HepG2 (cell line): ENCODE results near the gene TEKT1. TPM values are rescaled to one million over a fixed set of nuclear protein-coding genes. Genes with fewer than 3 reads are reported as not detected.
A peak's percentile ranks its signal among the peaks of the same experiment; 100 is the strongest.

Experiments used
- ATRX ChIP-seq: sonication (generic); formaldehyde crosslinking; IDR thresholded peaks from 2 replicates; pipeline ENCODE4 v1.4.0; 2020; ENCODE audit warnings: missing genetic modification reagents, borderline replicate concordance
- E2F5 ChIP-seq: sonication (generic); formaldehyde crosslinking; conservative IDR thresholded peaks from 2 replicates; pipeline ENCODE4 v1.4.0; 2020; ENCODE audit warnings: missing genetic modification reagents
- EP300 ChIP-seq, 3 experiments: sonication (generic) in 1 of 3; formaldehyde crosslinking in 1 of 3; IDR thresholded peaks; 2 replicates each; pipeline versions ENCODE4 v1.5.1 to v1.6.1; 2011 to 2020; ENCODE audit warnings: low read depth in 2 of 3, low read length in 2 of 3, borderline replicate concordance in 1 of 3, improper control_type of control experiment in 1 of 3, mild to moderate bottlenecking in 1 of 3, missing genetic modification reagents in 1 of 3, moderate library complexity in 1 of 3
- GABPB1 ChIP-seq: IDR thresholded peaks from 2 replicates; pipeline ENCODE4 v1.6.1; 2016; ENCODE audit warnings: mild to moderate bottlenecking, missing genetic modification reagents, moderate library complexity, missing compliant biosample characterization
- GMEB1 ChIP-seq: sonication (generic); formaldehyde crosslinking; IDR thresholded peaks from 2 replicates; pipeline ENCODE4 v1.5.1; 2020; ENCODE audit warnings: missing genetic modification reagents, mild to moderate bottlenecking, borderline replicate concordance
- RFX1 ChIP-seq: fragments of 450-650 bp; IDR thresholded peaks from 2 replicates; pipeline ENCODE4 v1.6.1; 2017
- RNF219 ChIP-seq: sonication (generic); formaldehyde crosslinking; IDR thresholded peaks from 2 replicates; pipeline ENCODE4 v1.5.0; 2020; ENCODE audit warnings: mild to moderate bottlenecking, missing genetic modification reagents
- SNAI1 ChIP-seq: sonication (generic); formaldehyde crosslinking; IDR thresholded peaks from 2 replicates; pipeline ENCODE4 v1.5.0; 2020; ENCODE audit warnings: mild to moderate bottlenecking, missing genetic modification reagents, borderline replicate concordance
- ZBTB33 ChIP-seq: sonication (generic); formaldehyde crosslinking; IDR thresholded peaks from 2 replicates; pipeline ENCODE4 v1.4.0; 2020; ENCODE audit warnings: missing genetic modification reagents
- ZBTB39 ChIP-seq: sonication (generic); formaldehyde crosslinking; IDR thresholded peaks from 2 replicates; pipeline ENCODE4 v1.5.0; 2020; ENCODE audit warnings: missing genetic modification reagents
- ZFP62 ChIP-seq: sonication (generic); formaldehyde crosslinking; IDR thresholded peaks from 2 replicates; pipeline ENCODE4 v1.4.0; 2020; ENCODE audit warnings: missing genetic modification reagents
- ZNF224 ChIP-seq: sonication (generic); formaldehyde crosslinking; IDR thresholded peaks from 2 replicates; pipeline ENCODE4 v1.5.0; 2020; ENCODE audit warnings: mild to moderate bottlenecking, missing genetic modification reagents
- ZNF280D ChIP-seq: sonication (generic); formaldehyde crosslinking; IDR thresholded peaks from 2 replicates; pipeline ENCODE4 v1.5.1; 2020; ENCODE audit warnings: mild to moderate bottlenecking, missing genetic modification reagents
- ZNF367 ChIP-seq: sonication (generic); formaldehyde crosslinking; IDR thresholded peaks from 2 replicates; pipeline ENCODE4 v1.4.0; 2020; ENCODE audit warnings: missing genetic modification reagents, borderline replicate concordance
- polyA plus RNA-seq, 8 experiments: library from polyadenylated mRNA; depleted of rRNA in 3 of 8; stranded (reverse) in 7 of 8; unstranded in 1 of 8; fragments of >200 nt; fragmentation: Illumina TruSeq in 4 of 8; extraction: Trizol in 4 of 8; gene quantifications; 2 replicates each; pipeline versions ENCODE4 v1.2.1 to v1.2.3, GENCODE V29; 2011 to 2016; ENCODE audit warnings: low read depth in 4 of 8, missing spikeins in 1 of 8, mixed read lengths in 1 of 8; ENCODE audit not compliant: insufficient read depth in 1 of 8
- total RNA-seq, 5 experiments: library from RNA; depleted of rRNA; stranded (reverse); fragments of >200 nt; fragmentation: Illumina TruSeq; extraction: Trizol; gene quantifications; 2 replicates each; pipeline ENCODE4 v1.2.3, GENCODE V29; 2016; ENCODE audit warnings: low read depth in 1 of 5

TEKT1 gene
- total and polyA plus RNA-seq, 2 of the 13 experiments (the other 11 are each of a cell fraction or from before 2014, with no cell fraction given) = not detected

- TF ChIP-seq GMEB1 (CRISPR knock-in tag) (0 out of 2 replicates have a peak, but pooled peaks have one; percentile 30), ATRX (no peak), SNAI1 (CRISPR knock-in tag) (no peak), ZFP62 (CRISPR knock-in tag) (no peak), ZBTB33 (CRISPR knock-in tag) (no peak), RNF219 (CRISPR knock-in tag) (no peak), EP300 (IDR thresholded peaks at IDR 0.05; ENCODE audit: low read depth in 2 of 2, low read length in 2 of 2) (peak in 1 of 2 experiments; percentile 60; a peak in 1 of 4 replicates), EP300 (CRISPR knock-in tag; IDR thresholded peaks at IDR 0.05; ENCODE audit: borderline replicate concordance) (0 out of 2 replicates have a peak, but pooled peaks have one; percentile 16), ZNF367 (no peak), ZBTB39 (CRISPR knock-in tag) (no peak), E2F5 (no peak), ZNF280D (no peak), RFX1 (no peak), ZNF224 (no peak), GABPB1 (CRISPR knock-in tag) (peak; percentile 79)
Measured at GRCh38 chr17:6752068-6752909, 79.2 kb downstream of the TEKT1 start (continued).
